Upper lobe of right lung (tissue), 1 donor: ENCODE results near the gene SFMBT1. TPM values are rescaled to one million over a fixed set of nuclear protein-coding genes. Genes with fewer than 3 reads are reported as not detected.

Experiments used
- ATAC-seq: fragments of 200-7000 bp; cut with Tn5 transposase; one replicate; pipeline ENCODE4 v1.9.1; 2020; ENCODE audit warnings: mild to moderate bottlenecking, moderate library complexity
- DNase-seq: peaks from one replicate; pipeline ENCODE4 v3.0.0-alpha.2; 2020
- H3K27ac ChIP-seq: fragments of 200-600 bp; one replicate; pipeline ENCODE4 v1.8.0; 2022
- H3K27me3 ChIP-seq: fragments of 200-600 bp; one replicate; pipeline ENCODE4 v1.8.0; 2022; ENCODE audit warnings: mild to moderate bottlenecking
- H3K36me3 ChIP-seq: fragments of 200-600 bp; one replicate; pipeline ENCODE4 v1.8.0; 2022
- H3K4me1 ChIP-seq: fragments of 200-600 bp; one replicate; pipeline ENCODE4 v1.8.0; 2022
- H3K4me3 ChIP-seq: fragments of 200-600 bp; one replicate; pipeline ENCODE4 v1.8.0; 2022; ENCODE audit warnings: mild to moderate bottlenecking
- H3K9me3 ChIP-seq: fragments of 200-600 bp; one replicate; pipeline ENCODE4 v1.8.0; 2022
- CTCF ChIP-seq: fragments of 200-600 bp; IDR thresholded peaks from one replicate; pipeline ENCODE4 v1.8.0; 2022; ENCODE audit warnings: antibody characterized with exemption
- intact Hi-C: fragments of 100-400 bp; cut with DNase I; formaldehyde crosslinking; loops from one replicate; pipeline ENCODE4 v1.11.0; 2022
- total RNA-seq: library from RNA; stranded (reverse); fragmentation: NEBNext Ultra II Directional; extraction: Animal tissue kit (Norgen Biotek cat#: 25700); gene quantifications from one replicate; pipeline ENCODE4 v1.2.1, GENCODE V29; 2021
- donor health status: DM: no; HTN: yes; CAD: no; lungs with severe emphysema.

The SFMBT1 gene
- total RNA-seq, 1 donor from 2014 or later = 17.2 TPM

GRCh38 chr3:52859686-52860423 lies 186.0 kb downstream of the SFMBT1 start:
- Histone ChIP-seq H3K36me3 (peaks cover 10% of the 10 kb centered on the region), H3K27me3 (no peaks in the 10 kb centered on the region), H3K4me1 (no peaks in the 10 kb centered on the region), H3K27ac (no peak overlapping the region), H3K9me3 (no peaks in the 10 kb centered on the region), H3K4me3 (no peak overlapping the region)
- ATAC-seq (no peak), DNase-seq (no peak)
- TF ChIP-seq CTCF = no peak
- intact Hi-C loops = no loop called here

GRCh38 chr3:52857864-52858263 lies 188.0 kb downstream of the SFMBT1 start:
- no peaks in the 10 kb centered on the region for H3K27me3 ChIP-seq
- no peak for TF ChIP-seq CTCF
- H3K4me3 ChIP-seq = no peak overlapping the region
- H3K4me1 ChIP-seq = no peaks in the 10 kb centered on the region
- no peak for ATAC-seq
- peaks cover 14% of the 10 kb centered on the region for H3K36me3 ChIP-seq
- H3K27ac ChIP-seq = no peak overlapping the region
- intact Hi-C loops = no loop called here
- H3K9me3 ChIP-seq = no peaks in the 10 kb centered on the region
- DNase-seq = no peak

GRCh38 chr3:52857133-52857532 lies 188.7 kb downstream of the SFMBT1 start:
- Histone ChIP-seq H3K4me1 (no peaks in the 10 kb centered on the region), H3K27ac (no peak overlapping the region), H3K36me3 (peaks cover 18% of the 10 kb centered on the region), H3K9me3 (no peaks in the 10 kb centered on the region), H3K4me3 (no peak overlapping the region), H3K27me3 (no peaks in the 10 kb centered on the region)
- no peak for TF ChIP-seq CTCF
- no peak for ATAC-seq
- intact Hi-C loops = no loop called here
- no peak for DNase-seq

- Histone ChIP-seq H3K27me3 (no peaks in the 10 kb centered on the region), H3K27ac (no peak overlapping the region), H3K9me3 (no peaks in the 10 kb centered on the region), H3K4me1 (no peaks in the 10 kb centered on the region), H3K4me3 (no peak overlapping the region), H3K36me3 (peaks cover 23% of the 10 kb centered on the region)
- ATAC-seq (no peak), DNase-seq (no peak)
- intact Hi-C loops = no loop called here
- no peak for TF ChIP-seq CTCF
Measured at GRCh38 chr3:52856666-52857065, 189.2 kb downstream of the SFMBT1 start.

GRCh38 chr3:52854013-52854412 lies 191.9 kb downstream of the SFMBT1 start:
- Histone ChIP-seq H3K27me3 (no peaks in the 10 kb centered on the region), H3K36me3 (peaks cover 38% of the 10 kb centered on the region), H3K27ac (no peak overlapping the region), H3K4me1 (no peaks in the 10 kb centered on the region), H3K4me3 (no peak overlapping the region), H3K9me3 (no peaks in the 10 kb centered on the region)
- intact Hi-C loops = no loop called here
- DNase-seq (no peak), ATAC-seq (no peak)
- TF ChIP-seq CTCF = no peak

Other genes with a start within 250 kb of the SFMBT1 start
- 26.9 TPM for gene ITIH4, start 215.4 kb downstream of the SFMBT1 start, total RNA-seq
- gene MUSTN1, start 211.1 kb downstream of the SFMBT1 start, total RNA-seq = 5.4 TPM
- 34.7 TPM for gene STIMATE, start 148.5 kb downstream of the SFMBT1 start, total RNA-seq
- gene RFT1, start 84.4 kb upstream of the SFMBT1 start, total RNA-seq = 20.6 TPM
- 78.4 TPM for gene PRKCD, start 115.1 kb upstream of the SFMBT1 start, total RNA-seq
- gene TKT, start 209.9 kb upstream of the SFMBT1 start, total RNA-seq = 432 TPM